ENCODE measurements around the gene C1D. TPM values are rescaled to one million over a fixed set of nuclear protein-coding genes. Genes with fewer than 3 reads are reported as not detected.
A peak's percentile ranks its signal among the peaks of the same experiment; 100 is the strongest.

C1D gene
- 27.8 TPM for polyA plus RNA-seq (2013, experiment 1 of 2)
- polyA plus RNA-seq (2013, experiment 2 of 2): 29.2 TPM

- Histone ChIP-seq H2BK5ac (ENCODE audit: low read length) (no peak within 1 kb of the TSS), H2AFZ (ENCODE audit: low read length) (peak within 1 kb of the TSS; percentile 90), H3K4ac (ENCODE audit: low read length) (no peak within 1 kb of the TSS), H3K4me3 (ENCODE audit: low read length in 2 of 2) (peak within 1 kb of the TSS; percentile 67 to 91), H2AK5ac (ENCODE audit: low read depth, low read length) (no peak within 1 kb of the TSS), H3K27ac (replicated peaks; ENCODE audit: low read length) (peak within 1 kb of the TSS; percentile 50), H3K79me1 (ENCODE audit: low read depth, low read length) (no peaks in the 10 kb centered on the region), H3K27me3 (ENCODE audit: control insufficient read depth in 3 of 3, insufficient read depth in 3 of 3, low read depth in 1 of 3, low read length in 3 of 3) (no peaks in the 10 kb centered on the region), H3K18ac (ENCODE audit: low read length) (peak within 1 kb of the TSS; percentile 92), H4K8ac (ENCODE audit: low read depth, low read length) (no peak within 1 kb of the TSS), H3K9me3 (replicated peaks in 1 of 2; ENCODE audit: control insufficient read depth in 2 of 2, insufficient read depth in 1 of 2, low read depth in 1 of 2, low read length in 2 of 2) (no peaks in the 10 kb centered on the region), H3K36me3 (replicated peaks in 1 of 2; ENCODE audit: control insufficient read depth in 2 of 2, insufficient read depth in 2 of 2, low read length in 2 of 2) (no peaks in the 10 kb centered on the region), H3K9ac (ENCODE audit: low read depth, low read length, poor library complexity) (peak within 1 kb of the TSS; percentile 51), H3K4me2 (ENCODE audit: insufficient read depth, low read length, poor library complexity, severe bottlenecking) (peak within 1 kb of the TSS; percentile 61), H4K91ac (ENCODE audit: low read depth, low read length, poor library complexity) (no peak within 1 kb of the TSS), H3K23ac (ENCODE audit: low read depth, low read length, poor library complexity) (no peak within 1 kb of the TSS), H2BK120ac (ENCODE audit: low read depth, low read length) (no peak within 1 kb of the TSS), H3K4me1 (ENCODE audit: control insufficient read depth in 2 of 2, insufficient read depth in 1 of 2, low read depth in 1 of 2, low read length in 2 of 2) (peaks cover 0 to 2% of the 10 kb centered on the region in 2 donors), H3K14ac (ENCODE audit: low read length) (no peak within 1 kb of the TSS), H2BK12ac (ENCODE audit: low read length) (no peak within 1 kb of the TSS), H2BK15ac (ENCODE audit: low read length) (no peak within 1 kb of the TSS)
- no CpG with 5 or more reads among the region's 34 CpGs for WGBS, 2 donors (ENCODE audit: extremely low coverage in 2 of 2, insufficient read length in 2 of 2, insufficient replicate concordance in 1 of 2)
- DNase-seq (ENCODE audit: low spot score): peak; percentile 88
Observed at GRCh38 chr2:68062680-68063387, at the start of gene C1D. Gene C1D (minus strand): TSS chr2:68063004. CDS start chr2:68047310, 15,694 bp downstream.

GRCh38 chr2:68110102-68110501 is 47.3 kb upstream of the C1D start:
- DNase-seq (ENCODE audit: low spot score): no peak
- H3K27ac ChIP-seq (replicated peaks; ENCODE audit: low read length): no peak overlapping the region
- H4K91ac ChIP-seq (ENCODE audit: low read depth, low read length, poor library complexity): no peak overlapping the region
- no peak overlapping the region for H2AK5ac ChIP-seq (ENCODE audit: low read depth, low read length)
- no peaks in the 10 kb centered on the region for H3K36me3 ChIP-seq (replicated peaks in 1 of 2; ENCODE audit: control insufficient read depth in 2 of 2, insufficient read depth in 2 of 2, low read length in 2 of 2)
- H2BK120ac ChIP-seq (ENCODE audit: low read depth, low read length): no peak overlapping the region
- no peak overlapping the region for H3K14ac ChIP-seq (ENCODE audit: low read length)
- no peaks in the 10 kb centered on the region for H3K27me3 ChIP-seq (ENCODE audit: control insufficient read depth in 3 of 3, insufficient read depth in 3 of 3, low read depth in 1 of 3, low read length in 3 of 3)
- no peak overlapping the region for H3K4me2 ChIP-seq (ENCODE audit: insufficient read depth, low read length, poor library complexity, severe bottlenecking)
- H2BK15ac ChIP-seq (ENCODE audit: low read length): no peak overlapping the region
- H2BK5ac ChIP-seq (ENCODE audit: low read length): no peak overlapping the region
- H3K4me1 ChIP-seq (ENCODE audit: control insufficient read depth in 2 of 2, insufficient read depth in 1 of 2, low read depth in 1 of 2, low read length in 2 of 2): no peaks in the 10 kb centered on the region
- H4K8ac ChIP-seq (ENCODE audit: low read depth, low read length): no peak overlapping the region
- no peak overlapping the region for H2AFZ ChIP-seq (ENCODE audit: low read length)
- no CpG with 5 or more reads among the region's 3 CpGs for WGBS, 2 donors (ENCODE audit: extremely low coverage in 2 of 2, insufficient read length in 2 of 2, insufficient replicate concordance in 1 of 2)
- H3K4ac ChIP-seq (ENCODE audit: low read length): no peak overlapping the region
- no peak overlapping the region for H3K18ac ChIP-seq (ENCODE audit: low read length)
- no peak overlapping the region for H3K9ac ChIP-seq (ENCODE audit: low read depth, low read length, poor library complexity)
- no peak overlapping the region for H3K4me3 ChIP-seq (ENCODE audit: low read length in 2 of 2)
- no peak overlapping the region for H2BK12ac ChIP-seq (ENCODE audit: low read length)
- peaks cover 0 to 4% of the 10 kb centered on the region in 2 donors for H3K9me3 ChIP-seq (replicated peaks in 1 of 2; ENCODE audit: control insufficient read depth in 2 of 2, insufficient read depth in 1 of 2, low read depth in 1 of 2, low read length in 2 of 2)
- no peaks in the 10 kb centered on the region for H3K79me1 ChIP-seq (ENCODE audit: low read depth, low read length)
- no peak overlapping the region for H3K23ac ChIP-seq (ENCODE audit: low read depth, low read length, poor library complexity)

- Histone ChIP-seq H3K4ac (ENCODE audit: low read length) (no peak overlapping the region), H4K8ac (ENCODE audit: low read depth, low read length) (no peak overlapping the region), H3K14ac (ENCODE audit: low read length) (no peak overlapping the region), H4K91ac (ENCODE audit: low read depth, low read length, poor library complexity) (no peak overlapping the region), H3K9me3 (replicated peaks in 1 of 2; ENCODE audit: control insufficient read depth in 2 of 2, insufficient read depth in 1 of 2, low read depth in 1 of 2, low read length in 2 of 2) (peaks cover 0 to 4% of the 10 kb centered on the region in 2 donors), H2BK12ac (ENCODE audit: low read length) (no peak overlapping the region), H3K23ac (ENCODE audit: low read depth, low read length, poor library complexity) (no peak overlapping the region), H3K36me3 (replicated peaks in 1 of 2; ENCODE audit: control insufficient read depth in 2 of 2, insufficient read depth in 2 of 2, low read length in 2 of 2) (no peaks in the 10 kb centered on the region), H3K4me1 (ENCODE audit: control insufficient read depth in 2 of 2, insufficient read depth in 1 of 2, low read depth in 1 of 2, low read length in 2 of 2) (no peaks in the 10 kb centered on the region), H2BK15ac (ENCODE audit: low read length) (no peak overlapping the region), H2BK5ac (ENCODE audit: low read length) (no peak overlapping the region), H3K79me1 (ENCODE audit: low read depth, low read length) (no peaks in the 10 kb centered on the region), H3K18ac (ENCODE audit: low read length) (no peak overlapping the region), H3K27ac (replicated peaks; ENCODE audit: low read length) (no peak overlapping the region), H3K9ac (ENCODE audit: low read depth, low read length, poor library complexity) (no peak overlapping the region), H2AFZ (ENCODE audit: low read length) (no peak overlapping the region), H3K4me3 (ENCODE audit: low read length in 2 of 2) (no peak overlapping the region), H2AK5ac (ENCODE audit: low read depth, low read length) (no peak overlapping the region), H2BK120ac (ENCODE audit: low read depth, low read length) (no peak overlapping the region), H3K4me2 (ENCODE audit: insufficient read depth, low read length, poor library complexity, severe bottlenecking) (no peak overlapping the region), H3K27me3 (ENCODE audit: control insufficient read depth in 3 of 3, insufficient read depth in 3 of 3, low read depth in 1 of 3, low read length in 3 of 3) (no peaks in the 10 kb centered on the region)
- DNase-seq (ENCODE audit: low spot score): no peak
- WGBS, 2 donors (ENCODE audit: extremely low coverage in 2 of 2, insufficient read length in 2 of 2, insufficient replicate concordance in 1 of 2): no CpG with 5 or more reads among the region's 3 CpGs
Observed at GRCh38 chr2:68108120-68108519, 45.3 kb upstream of the C1D start.

GRCh38 chr2:68107475-68107874 is 44.7 kb upstream of the C1D start:
- H3K14ac ChIP-seq (ENCODE audit: low read length): no peak overlapping the region
- H3K4me3 ChIP-seq (ENCODE audit: low read length in 2 of 2): no peak overlapping the region
- no peak overlapping the region for H3K27ac ChIP-seq (replicated peaks; ENCODE audit: low read length)
- no peaks in the 10 kb centered on the region for H3K27me3 ChIP-seq (ENCODE audit: control insufficient read depth in 3 of 3, insufficient read depth in 3 of 3, low read depth in 1 of 3, low read length in 3 of 3)
- no peak overlapping the region for H3K23ac ChIP-seq (ENCODE audit: low read depth, low read length, poor library complexity)
- H2AFZ ChIP-seq (ENCODE audit: low read length): no peak overlapping the region
- no peak overlapping the region for H2BK120ac ChIP-seq (ENCODE audit: low read depth, low read length)
- H2BK5ac ChIP-seq (ENCODE audit: low read length): no peak overlapping the region
- no CpG with 5 or more reads among the region's 2 CpGs for WGBS, 2 donors (ENCODE audit: extremely low coverage in 2 of 2, insufficient read length in 2 of 2, insufficient replicate concordance in 1 of 2)
- no peaks in the 10 kb centered on the region for H3K4me1 ChIP-seq (ENCODE audit: control insufficient read depth in 2 of 2, insufficient read depth in 1 of 2, low read depth in 1 of 2, low read length in 2 of 2)
- DNase-seq (ENCODE audit: low spot score): no peak
- no peaks in the 10 kb centered on the region for H3K36me3 ChIP-seq (replicated peaks in 1 of 2; ENCODE audit: control insufficient read depth in 2 of 2, insufficient read depth in 2 of 2, low read length in 2 of 2)
- H2BK12ac ChIP-seq (ENCODE audit: low read length): no peak overlapping the region
- no peak overlapping the region for H3K4ac ChIP-seq (ENCODE audit: low read length)
- H2BK15ac ChIP-seq (ENCODE audit: low read length): no peak overlapping the region
- peaks cover 0 to 4% of the 10 kb centered on the region in 2 donors for H3K9me3 ChIP-seq (replicated peaks in 1 of 2; ENCODE audit: control insufficient read depth in 2 of 2, insufficient read depth in 1 of 2, low read depth in 1 of 2, low read length in 2 of 2)
- no peak overlapping the region for H4K8ac ChIP-seq (ENCODE audit: low read depth, low read length)
- H3K18ac ChIP-seq (ENCODE audit: low read length): no peak overlapping the region
- no peaks in the 10 kb centered on the region for H3K79me1 ChIP-seq (ENCODE audit: low read depth, low read length)
- no peak overlapping the region for H4K91ac ChIP-seq (ENCODE audit: low read depth, low read length, poor library complexity)
- H2AK5ac ChIP-seq (ENCODE audit: low read depth, low read length): no peak overlapping the region
- H3K4me2 ChIP-seq (ENCODE audit: insufficient read depth, low read length, poor library complexity, severe bottlenecking): no peak overlapping the region
- H3K9ac ChIP-seq (ENCODE audit: low read depth, low read length, poor library complexity): no peak overlapping the region
